GM21786 (cell line): ENCODE data around the gene KIAA1549.

Experiments used
- ATAC-seq: cut with Tn5 transposase; IDR thresholded peaks from one replicate; pipeline ENCODE4 v1.9.1; 2021; ENCODE audit not compliant: unreplicated experiment

The KIAA1549 gene

GRCh38 chr7:138975343-138976104 is 5.7 kb downstream of the KIAA1549 start:
- no peak for ATAC-seq

GRCh38 chr7:138974675-138975292 is 6.4 kb downstream of the KIAA1549 start:
- ATAC-seq = no peak

GRCh38 chr7:138974103-138974502 is 7.1 kb downstream of the KIAA1549 start:
- no peak for ATAC-seq

GRCh38 chr7:138970952-138971351 is 10.2 kb downstream of the KIAA1549 start:
- ATAC-seq = no peak

GRCh38 chr7:138970446-138970845 is 10.7 kb downstream of the KIAA1549 start:
- no peak for ATAC-seq

- ATAC-seq = no peak
These were observed 14.0 kb downstream of the KIAA1549 start for GRCh38 chr7:138967159-138967558.

- ATAC-seq = no peak
These were observed 16.4 kb downstream of the KIAA1549 start for GRCh38 chr7:138964624-138965436.

- no peak for ATAC-seq
These were observed 17.5 kb downstream of the KIAA1549 start for GRCh38 chr7:138963675-138964074.

- ATAC-seq = no peak
These were observed 18.5 kb downstream of the KIAA1549 start for GRCh38 chr7:138962561-138963270.

- no peak for ATAC-seq
These were observed 20.0 kb downstream of the KIAA1549 start for GRCh38 chr7:138961159-138961558.

- no peak for ATAC-seq
These were observed 22.7 kb downstream of the KIAA1549 start for GRCh38 chr7:138958391-138958956.

- no peak for ATAC-seq
These were observed 23.3 kb downstream of the KIAA1549 start for GRCh38 chr7:138957753-138958390.

- no peak for ATAC-seq
These were observed 24.0 kb downstream of the KIAA1549 start for GRCh38 chr7:138957217-138957616.

GRCh38 chr7:138954545-138955475 is 26.4 kb downstream of the KIAA1549 start:
- no peak for ATAC-seq

- no peak for ATAC-seq
These were observed 28.4 kb downstream of the KIAA1549 start for GRCh38 chr7:138952791-138953190.

GRCh38 chr7:138951953-138952352 is 29.2 kb downstream of the KIAA1549 start:
- no peak for ATAC-seq

GRCh38 chr7:138949421-138950088 is 31.6 kb downstream of the KIAA1549 start:
- ATAC-seq = no peak

- ATAC-seq = no peak
These were observed 32.8 kb downstream of the KIAA1549 start for GRCh38 chr7:138948403-138948802.

GRCh38 chr7:138945821-138946220 is 35.4 kb downstream of the KIAA1549 start:
- ATAC-seq = no peak
